Sigmoid colon (tissue), 3 donors: ENCODE data around the gene ASB3.

Experiments used
- POLR2A ChIP-seq, 2 donors: fragments of 450-650 bp; IDR thresholded peaks; one replicate each; pipeline ENCODE4 v1.6.1; 2016; ENCODE audit warnings: antibody characterized with exemption in 2 of 2, mild to moderate bottlenecking in 2 of 2, moderate library complexity in 2 of 2
- TF ChIP-seq, protein P1 (sequence below), 4 experiments: fragments of 450-650 bp in 3 of 4; fragments of 200-600 bp in 1 of 4; IDR thresholded peaks; one replicate each; pipeline ENCODE4 v1.5.1; 2016 to 2019; ENCODE audit warnings: antibody characterized with exemption in 4 of 4, mild to moderate bottlenecking in 3 of 4, moderate library complexity in 2 of 4

DNA sequence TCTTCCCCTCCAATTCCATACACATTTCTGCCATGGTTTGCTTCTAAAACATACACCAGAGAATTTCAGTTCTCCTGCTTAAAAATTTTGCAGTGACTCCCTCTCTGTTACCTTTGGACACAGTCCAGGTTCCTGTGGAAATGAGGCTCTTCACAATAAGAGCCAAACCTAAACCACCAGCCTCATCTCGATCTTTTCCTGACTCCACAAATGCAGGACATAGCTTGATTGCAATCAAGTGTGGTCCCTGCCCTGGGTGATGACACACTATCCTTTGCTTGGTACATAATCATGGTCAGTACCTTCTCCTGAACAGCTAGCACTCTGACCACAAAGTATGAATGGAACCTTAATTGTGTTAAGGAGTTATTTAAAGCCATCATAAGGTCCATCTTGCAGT is 154.0 kb downstream of the ASB3 start:
- TF ChIP-seq, protein P1, sequence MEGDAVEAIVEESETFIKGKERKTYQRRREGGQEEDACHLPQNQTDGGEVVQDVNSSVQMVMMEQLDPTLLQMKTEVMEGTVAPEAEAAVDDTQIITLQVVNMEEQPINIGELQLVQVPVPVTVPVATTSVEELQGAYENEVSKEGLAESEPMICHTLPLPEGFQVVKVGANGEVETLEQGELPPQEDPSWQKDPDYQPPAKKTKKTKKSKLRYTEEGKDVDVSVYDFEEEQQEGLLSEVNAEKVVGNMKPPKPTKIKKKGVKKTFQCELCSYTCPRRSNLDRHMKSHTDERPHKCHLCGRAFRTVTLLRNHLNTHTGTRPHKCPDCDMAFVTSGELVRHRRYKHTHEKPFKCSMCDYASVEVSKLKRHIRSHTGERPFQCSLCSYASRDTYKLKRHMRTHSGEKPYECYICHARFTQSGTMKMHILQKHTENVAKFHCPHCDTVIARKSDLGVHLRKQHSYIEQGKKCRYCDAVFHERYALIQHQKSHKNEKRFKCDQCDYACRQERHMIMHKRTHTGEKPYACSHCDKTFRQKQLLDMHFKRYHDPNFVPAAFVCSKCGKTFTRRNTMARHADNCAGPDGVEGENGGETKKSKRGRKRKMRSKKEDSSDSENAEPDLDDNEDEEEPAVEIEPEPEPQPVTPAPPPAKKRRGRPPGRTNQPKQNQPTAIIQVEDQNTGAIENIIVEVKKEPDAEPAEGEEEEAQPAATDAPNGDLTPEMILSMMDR (IDR thresholded peaks at IDR 0.05): no peak
- TF ChIP-seq POLR2A (IDR thresholded peaks at IDR 0.05): no peak
